Spinal cord (tissue), 10 donors: ENCODE data around the gene FAM181A. TPM values are rescaled to one million over a fixed set of nuclear protein-coding genes. Genes with fewer than 3 reads are reported as not detected.

Source experiments
- DNase-seq, 6 donors: peaks; one replicate each; pipeline versions ENCODE4 v3.0.0 to v3.0.0-alpha.2; 2013 to 2015; ENCODE audit warnings: low spot score in 6 of 6, low read depth in 4 of 6
- H3K27ac ChIP-seq: one replicate; pipeline ENCODE4 v1.5.1; 2013; ENCODE audit warnings: low read depth, low read length, control low read depth
- H3K27me3 ChIP-seq: one replicate; pipeline ENCODE4 v1.6.1; 2013; ENCODE audit warnings: low read length; ENCODE audit not compliant: control insufficient read depth, insufficient read depth
- H3K36me3 ChIP-seq: one replicate; pipeline ENCODE4 v1.6.1; 2013; ENCODE audit warnings: low read length; ENCODE audit not compliant: control insufficient read depth, insufficient read depth
- H3K4me1 ChIP-seq: one replicate; pipeline ENCODE4 v1.6.1; 2013; ENCODE audit warnings: low read length; ENCODE audit not compliant: control insufficient read depth, insufficient read depth
- H3K4me3 ChIP-seq: one replicate; pipeline ENCODE4 v1.5.1; 2013; ENCODE audit warnings: low read depth, low read length, control low read depth
- H3K9me3 ChIP-seq: one replicate; pipeline ENCODE4 v1.6.1; 2013; ENCODE audit warnings: low read length; ENCODE audit not compliant: control insufficient read depth, insufficient read depth
- WGBS: methylation state at CpG from one replicate; pipeline ENCODE4 v1.1.5; 2013; ENCODE audit warnings: missing lambda C conversion rate; ENCODE audit not compliant: insufficient coverage; 5-methylcytosine and 5-hydroxymethylcytosine counted together
- polyA plus RNA-seq, 2 donors: library from polyadenylated mRNA; unstranded; fragments of 120-200 nt; gene quantifications; one replicate each; pipeline ENCODE4 v1.2.1, GENCODE V29; 2013; ENCODE audit not compliant: insufficient read length in 2 of 2
- total RNA-seq, 2 donors: library from RNA; depleted of rRNA in 1 of 2; stranded (reverse); fragments of 120-200 nt in 1 of 2; fragments of >200 nt in 1 of 2; gene quantifications; one replicate each; pipeline versions ENCODE4 v1.2.3 to v1.2.4, GENCODE V29; 2013 to 2014
- donor health status: healthy.

FAM181A gene
- total and polyA plus RNA-seq, 4 donors = 3.3 to 16.0 (median 7.6) TPM

GRCh38 chr14:93915070-93915705 lies 12.0 kb upstream of the FAM181A start:
- Histone ChIP-seq H3K27me3 (no peaks in the 10 kb centered on the region), H3K4me3 (no peak overlapping the region), H3K36me3 (no peaks in the 10 kb centered on the region), H3K27ac (no peak overlapping the region), H3K4me1 (peaks cover 16% of the 10 kb centered on the region), H3K9me3 (no peaks in the 10 kb centered on the region)
- 77% methylated on average over 14 of the region's 14 CpGs for WGBS
- DNase-seq = no peak

- Histone ChIP-seq H3K9me3 (no peaks in the 10 kb centered on the region), H3K4me3 (no peak overlapping the region), H3K27ac (no peak overlapping the region), H3K36me3 (no peaks in the 10 kb centered on the region), H3K4me1 (peaks cover 14% of the 10 kb centered on the region), H3K27me3 (no peaks in the 10 kb centered on the region)
- DNase-seq = no peak
- WGBS = no CpG with 5 or more reads among the region's 2 CpGs
These were observed 11.3 kb upstream of the FAM181A start for GRCh38 chr14:93915800-93916199.

DNA sequence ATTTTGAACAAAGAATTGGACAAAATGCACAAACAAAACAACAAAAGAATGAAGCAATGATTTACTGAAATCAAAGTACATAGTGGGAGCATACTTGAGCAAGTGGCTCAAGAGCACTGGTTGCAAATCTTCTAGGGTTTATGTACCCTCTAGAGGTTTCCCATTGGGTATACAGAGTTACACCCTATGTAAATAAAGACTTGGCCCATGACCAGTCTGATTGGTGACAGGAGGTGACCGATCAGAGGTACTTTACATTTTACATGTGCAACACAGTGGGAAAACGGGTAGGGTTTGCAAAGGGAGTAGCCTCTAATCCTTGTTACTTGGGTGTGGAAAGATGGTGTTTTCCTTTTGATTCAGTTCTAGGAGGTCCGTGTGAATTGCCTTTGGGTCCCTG lies 10.6 kb upstream of the FAM181A start:
- H3K27me3 ChIP-seq = no peaks in the 10 kb centered on the region
- no peaks in the 10 kb centered on the region for H3K36me3 ChIP-seq
- H3K9me3 ChIP-seq = no peaks in the 10 kb centered on the region
- 60% methylated on average over 1 of the region's 3 CpGs for WGBS
- DNase-seq = no peak
- no peak overlapping the region for H3K4me3 ChIP-seq
- H3K27ac ChIP-seq = no peak overlapping the region
- peaks cover 14% of the 10 kb centered on the region for H3K4me1 ChIP-seq

GRCh38 chr14:93917141-93917540 lies 10.0 kb upstream of the FAM181A start:
- Histone ChIP-seq H3K27ac (no peak overlapping the region), H3K4me3 (no peak overlapping the region), H3K4me1 (peaks cover 14% of the 10 kb centered on the region), H3K36me3 (no peaks in the 10 kb centered on the region), H3K9me3 (no peaks in the 10 kb centered on the region), H3K27me3 (no peaks in the 10 kb centered on the region)
- WGBS = 92% methylated on average over 6 of the region's 7 CpGs
- no peak for DNase-seq

DNA sequence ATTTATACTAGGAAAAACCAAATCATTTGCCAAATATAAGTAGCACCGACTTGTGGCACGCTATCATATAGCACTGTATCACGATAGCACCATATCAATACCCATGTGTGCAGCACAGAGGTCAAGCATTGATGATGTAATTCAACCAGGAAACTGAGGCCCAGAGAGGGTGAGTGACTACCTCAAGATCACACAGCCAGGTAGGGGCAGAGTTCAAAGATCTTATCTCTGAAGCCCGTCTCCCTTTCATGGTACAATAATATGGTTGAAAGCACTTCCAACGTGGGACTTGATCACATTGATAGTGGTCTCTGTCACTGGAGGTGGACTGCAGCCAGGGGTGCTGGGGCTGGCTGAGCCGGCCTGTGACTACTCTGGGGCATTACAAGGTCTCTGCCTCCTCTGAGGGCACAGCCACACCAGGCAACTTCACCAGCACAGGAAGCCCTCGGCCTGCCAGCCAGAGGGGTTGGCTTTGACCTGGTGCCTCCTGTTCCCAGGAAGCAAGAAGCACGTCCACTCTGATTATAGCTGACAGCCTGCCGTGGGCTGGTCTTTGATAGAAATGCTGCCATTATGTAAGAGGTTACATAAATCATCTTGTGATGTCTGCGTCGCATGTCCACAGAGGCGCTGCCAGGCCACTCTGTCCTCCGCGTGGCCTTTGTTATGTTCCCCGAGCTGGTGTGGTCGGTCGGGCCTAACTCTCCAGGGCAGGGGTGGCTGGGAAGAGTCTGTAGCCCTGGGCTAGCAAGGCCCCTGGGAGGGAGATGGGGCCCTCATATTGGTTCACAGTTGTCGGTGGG lies 5.9 kb upstream of the FAM181A start:
- Histone ChIP-seq H3K27me3 (no peaks in the 10 kb centered on the region), H3K36me3 (no peaks in the 10 kb centered on the region), H3K4me1 (peaks cover 30% of the 10 kb centered on the region), H3K9me3 (no peaks in the 10 kb centered on the region), H3K4me3 (no peak overlapping the region), H3K27ac (no peak overlapping the region)
- WGBS = 65% methylated on average over 14 of the region's 18 CpGs
- no peak for DNase-seq

- Histone ChIP-seq H3K4me3 (no peak overlapping the region), H3K36me3 (peaks cover 9% of the 10 kb centered on the region), H3K4me1 (peaks cover 55% of the 10 kb centered on the region), H3K9me3 (no peaks in the 10 kb centered on the region), H3K27me3 (no peaks in the 10 kb centered on the region), H3K27ac (no peak overlapping the region)
- 48% methylated on average over 8 of the region's 8 CpGs for WGBS
- DNase-seq = peak in 2 of 6 donors; percentile 30 to 85
These were observed 3.5 kb upstream of the FAM181A start for GRCh38 chr14:93923626-93924025.

- Histone ChIP-seq H3K4me3 (no peak overlapping the region), H3K9me3 (no peaks in the 10 kb centered on the region), H3K27me3 (no peaks in the 10 kb centered on the region), H3K36me3 (peaks cover 20% of the 10 kb centered on the region), H3K4me1 (peaks cover 66% of the 10 kb centered on the region), H3K27ac (no peak overlapping the region)
- no peak for DNase-seq
- WGBS = 89% methylated on average over 9 of the region's 14 CpGs
These were observed 2.4 kb upstream of the FAM181A start for GRCh38 chr14:93924592-93925355.

GRCh38 chr14:93925374-93925895 lies 1.7 kb upstream of the FAM181A start:
- Histone ChIP-seq H3K4me3 (no peak overlapping the region), H3K27ac (peak overlapping the region; percentile 86), H3K27me3 (no peaks in the 10 kb centered on the region), H3K9me3 (no peaks in the 10 kb centered on the region), H3K4me1 (peaks cover 67% of the 10 kb centered on the region), H3K36me3 (peaks cover 23% of the 10 kb centered on the region)
- WGBS = 82% methylated on average over 11 of the region's 13 CpGs
- no peak for DNase-seq

DNA sequence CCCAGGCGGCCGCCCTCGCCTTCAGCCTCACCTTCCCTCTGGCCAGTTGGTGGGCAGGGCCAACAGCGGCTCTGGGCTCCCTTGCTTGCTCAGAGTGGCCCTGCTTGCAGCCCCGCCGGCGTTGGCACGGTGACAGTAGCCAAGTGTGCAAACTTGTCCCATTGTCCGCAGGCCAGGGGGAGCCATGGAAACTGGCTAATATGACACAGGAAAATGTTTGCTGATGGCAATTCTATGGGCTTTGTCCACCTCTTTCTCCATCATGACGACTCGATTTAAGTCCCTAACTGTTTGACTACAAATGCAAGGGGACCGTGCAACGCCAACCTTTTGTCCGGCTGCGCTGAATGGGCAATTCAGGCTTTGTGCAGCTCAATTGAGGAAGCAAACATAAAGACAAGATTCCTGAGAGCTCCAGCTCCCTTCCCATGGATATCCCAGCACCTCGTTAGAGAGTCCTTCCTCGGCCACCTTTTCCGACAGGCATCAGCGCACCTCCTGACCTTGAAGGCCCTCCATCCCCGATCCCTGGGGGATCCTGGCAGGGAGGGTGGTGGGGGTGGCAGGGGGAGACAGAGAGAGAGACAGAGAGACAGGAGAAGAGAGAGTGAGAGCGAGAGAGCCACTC lies 785 bp upstream of the FAM181A start:
- Histone ChIP-seq H3K4me1 (peaks cover 67% of the 10 kb centered on the region), H3K9me3 (no peaks in the 10 kb centered on the region), H3K4me3 (no peak overlapping the region), H3K27ac (peak overlapping the region; percentile 86), H3K36me3 (peaks cover 27% of the 10 kb centered on the region), H3K27me3 (no peaks in the 10 kb centered on the region)
- peak; percentile 56 to 92 (median 80) for DNase-seq
- WGBS = 31% methylated on average over 16 of the region's 21 CpGs
